Measurements from ENCODE around the gene PRKRA. TPM values are rescaled to one million over a fixed set of nuclear protein-coding genes. Genes with fewer than 3 reads are reported as not detected.
A peak's percentile ranks its signal among the peaks of the same experiment; 100 is the strongest.

The PRKRA gene
- total and polyA plus RNA-seq, 9 of the 15 experiments (the other 6 are each of a cell fraction or from before 2014, with no cell fraction given): 14.1 to 78.1 (median 52.3) TPM

GRCh38 chr2:178428396-178428806, 22.6 kb downstream of the PRKRA start (continued):
- TF ChIP-seq CBFB (CRISPR knock-in tag; IDR thresholded peaks at IDR 0.05): no peak
- no peak for TF ChIP-seq RFX1 (IDR thresholded peaks at IDR 0.05)
- TF ChIP-seq ZNF274 (IDR thresholded peaks at IDR 0.05; ENCODE audit: borderline replicate concordance, low read depth, low read length): no peak
- TF ChIP-seq MITF (IDR thresholded peaks at IDR 0.05): no peak
- TF ChIP-seq CAMTA2 (CRISPR knock-in tag; conservative IDR thresholded peaks at IDR 0.05): no peak
- no peak for TF ChIP-seq MTF1 (CRISPR knock-in tag; IDR thresholded peaks at IDR 0.05; ENCODE audit: borderline replicate concordance)
- no peak for TF ChIP-seq PTTG1 (tag; IDR thresholded peaks at IDR 0.05; ENCODE audit: low read depth)
- no peak for TF ChIP-seq HMGN3 (IDR thresholded peaks at IDR 0.05; ENCODE audit: borderline replicate concordance, extremely low read depth, insufficient read length, low read depth, low read length)
- 0 out of 2 replicates have a peak, but pooled peaks have one; percentile 4 for TF ChIP-seq STAT5A (IDR thresholded peaks at IDR 0.05; ENCODE audit: borderline replicate concordance, low read length)
- TF ChIP-seq NR2C1 (IDR thresholded peaks at IDR 0.05): no peak
- TF ChIP-seq NR2C1 (tag; IDR thresholded peaks at IDR 0.05): no peak
- TF ChIP-seq RERE (CRISPR knock-in tag; IDR thresholded peaks at IDR 0.05; ENCODE audit: borderline replicate concordance): no peak
- TF ChIP-seq ZNF583 (CRISPR knock-in tag; IDR thresholded peaks at IDR 0.05): no peak
- no peak for TF ChIP-seq RBM15 (IDR thresholded peaks at IDR 0.05; ENCODE audit: insufficient read depth, low read length)
- no peak for TF ChIP-seq ZNF518B (CRISPR knock-in tag; IDR thresholded peaks at IDR 0.05)

Data from K562 (cell line).